HepG2 (cell line): ENCODE results near the gene WRAP73. TPM values are rescaled to one million over a fixed set of nuclear protein-coding genes. Genes with fewer than 3 reads are reported as not detected.
"Not testable (repeated sequence)": the region's sequence is repeated elsewhere in the genome, so short reads cannot be mapped to it uniquely, and the experiment has no call there.

Experiments used
- ATAC-seq: fragments of 200-7000 bp; cut with Tn5 transposase; 3 replicates; pipeline ENCODE4 v1.9.1; 2020; ENCODE audit warnings: mild to moderate bottlenecking, moderate library complexity
- BruUV-seq: library from RNA; stranded (reverse); fragments of 400-500 nt; replicated peaks from 2 replicates; lab custom pipeline; 2021; lab: Mats Ljungman, UMichigan
- CTCF ChIA-PET: fragments of 300-600 bp; formaldehyde crosslinking; extraction: SDS; loops from one replicate; lab custom pipeline; 2021; ENCODE audit warnings: low total read pairs, inconsistent platforms, low intra/inter-chr PET ratio; lab: Yijun Ruan, JAX
- POLR2A ChIA-PET: fragments of 350-600 bp; sonication (Branson Sonifier 250); formaldehyde crosslinking; loops from one replicate; lab custom pipeline; 2020; ENCODE audit warnings: antibody characterized with exemption, inconsistent platforms; lab: Yijun Ruan, JAX
- DNase-seq: peaks from one replicate; pipeline ENCODE4 v3.0.0-alpha.2; 2015; ENCODE audit warnings: low spot score
- FAIRE-seq: peaks from 3 replicates; lab custom pipeline; 2011; peaks lifted over from hg19 to GRCh38; lab: Jason Lieb, UNC
- H2AFZ ChIP-seq: one replicate; pipeline ENCODE4 v1.6.1; 2011; ENCODE audit warnings: low read length, inconsistent platforms
- H3K27ac ChIP-seq: fragments of 300-600 bp; 3 replicates; pipeline ENCODE4 v1.8.0; 2011; ENCODE audit warnings: mixed run types, mild to moderate bottlenecking, mixed read lengths, low read length, inconsistent platforms; ENCODE audit not compliant: insufficient read depth; ENCODE audit errors: extremely low read length
- H3K27me3 ChIP-seq, 2 experiments: fragments of 200-600 bp in 1 of 2; 2 replicates in 1 of 2; 3 replicates in 1 of 2; pipeline versions ENCODE4 v1.6.0 to v1.8.0; 2011; ENCODE audit warnings: low read length in 2 of 2, mild to moderate bottlenecking in 2 of 2, moderate library complexity in 2 of 2, inconsistent platforms in 1 of 2; ENCODE audit not compliant: insufficient read depth in 2 of 2, control insufficient read depth in 1 of 2
- H3K36me3 ChIP-seq, 2 experiments: fragments of 200-600 bp in 1 of 2; replicated peaks in 1 of 2; 2 replicates in 1 of 2; 3 replicates in 1 of 2; pipeline versions ENCODE4 v1.5.1 to v1.8.0; 2011; ENCODE audit warnings: low read length in 2 of 2, inconsistent platforms in 1 of 2; ENCODE audit not compliant: insufficient read depth in 2 of 2, control insufficient read depth in 1 of 2
- H3K4me1 ChIP-seq: 2 replicates; pipeline ENCODE4 v1.5.1; 2012; ENCODE audit warnings: low read length, inconsistent platforms; ENCODE audit not compliant: insufficient read depth
- H3K4me2 ChIP-seq: 2 replicates; pipeline ENCODE4 v1.6.0; 2011; ENCODE audit warnings: low read depth, low read length, inconsistent platforms
- H3K4me3 ChIP-seq, 3 experiments: fragments of 200-600 bp in 1 of 3; sonication (generic), shearing (Covaris generic) in 1 of 3; replicated peaks in 1 of 3; 2 replicates each; pipeline ENCODE4 v1.5.1; 2011 to 2016; ENCODE audit warnings: low read length in 3 of 3, inconsistent platforms in 2 of 3, low read depth in 2 of 3, mild to moderate bottlenecking in 2 of 3, control low read depth in 1 of 3, mixed read lengths in 1 of 3; ENCODE audit not compliant: insufficient read depth in 1 of 3
- H3K79me2 ChIP-seq: one replicate; pipeline ENCODE4 v1.6.1; 2011; ENCODE audit warnings: low read length, inconsistent platforms; ENCODE audit not compliant: insufficient read depth
- H3K9ac ChIP-seq: 2 replicates; pipeline ENCODE4 v1.6.0; 2011; ENCODE audit warnings: mild to moderate bottlenecking, low read depth, low read length, inconsistent platforms; ENCODE audit not compliant: insufficient read depth
- H3K9me3 ChIP-seq: 2 replicates; pipeline ENCODE4 v1.5.1; 2012; ENCODE audit warnings: mild to moderate bottlenecking, low read length
- H4K20me1 ChIP-seq: 2 replicates; pipeline ENCODE4 v1.6.0; 2011; ENCODE audit warnings: inconsistent platforms, mild to moderate bottlenecking, low read length, moderate library complexity; ENCODE audit not compliant: insufficient read depth
- ARNT ChIP-seq: fragments of 450-650 bp; IDR thresholded peaks from 2 replicates; pipeline ENCODE4 v1.6.1; 2017
- CREB1 ChIP-seq, 2 experiments: fragments of 450-650 bp in 1 of 2; IDR thresholded peaks; 2 replicates each; pipeline ENCODE4 v1.6.1; 2016 to 2017; ENCODE audit warnings: control low read depth in 1 of 2, mild to moderate bottlenecking in 1 of 2, missing compliant biosample characterization in 1 of 2, missing genetic modification characterization in 1 of 2
- MNT ChIP-seq: fragments of 450-650 bp; IDR thresholded peaks from 2 replicates; pipeline ENCODE4 v1.6.1; 2016
- TP53 ChIP-seq: sonication (generic); formaldehyde crosslinking; conservative IDR thresholded peaks from 2 replicates; pipeline ENCODE4 v1.4.0; 2020; ENCODE audit warnings: missing genetic modification reagents
- ZFP37 ChIP-seq: sonication (generic); formaldehyde crosslinking; IDR thresholded peaks from 2 replicates; pipeline ENCODE4 v1.4.0; 2020; ENCODE audit warnings: missing genetic modification reagents, borderline replicate concordance
- ZNF296 ChIP-seq: sonication (generic); formaldehyde crosslinking; conservative IDR thresholded peaks from 2 replicates; pipeline ENCODE4 v1.5.0; 2020; ENCODE audit warnings: mild to moderate bottlenecking, missing genetic modification reagents
- WGBS: methylation state at CpG from one replicate; pipeline ENCODE4 v1.1.6; 2017; ENCODE audit warnings: low lambda C conversion rate; 5-methylcytosine and 5-hydroxymethylcytosine counted together
- in situ Hi-C: cut with HindIII; loops from 2 replicates; pipeline ENCODE4 v1.10.0; 2017; ENCODE audit warnings: low pct_unique_long_range_greater_than_20kb; ENCODE audit not compliant: extremely low pct_ligation_motif_present
- intact Hi-C: fragments of 100-400 bp; cut with micrococcal nuclease; formaldehyde crosslinking; loops from one replicate; pipeline ENCODE4 v1.10.0; 2022; ENCODE audit not compliant: unreplicated experiment
- polyA plus RNA-seq, 8 experiments: library from polyadenylated mRNA; depleted of rRNA in 3 of 8; stranded (reverse) in 7 of 8; unstranded in 1 of 8; fragments of >200 nt; fragmentation: Illumina TruSeq in 4 of 8; extraction: Trizol in 4 of 8; gene quantifications; 2 replicates each; pipeline versions ENCODE4 v1.2.1 to v1.2.3, GENCODE V29; 2011 to 2016; ENCODE audit warnings: low read depth in 4 of 8, missing spikeins in 1 of 8, mixed read lengths in 1 of 8; ENCODE audit not compliant: insufficient read depth in 1 of 8
- total RNA-seq, 5 experiments: library from RNA; depleted of rRNA; stranded (reverse); fragments of >200 nt; fragmentation: Illumina TruSeq; extraction: Trizol; gene quantifications; 2 replicates each; pipeline ENCODE4 v1.2.3, GENCODE V29; 2016; ENCODE audit warnings: low read depth in 1 of 5

The WRAP73 gene
- total and polyA plus RNA-seq, 2 of the 13 experiments (the other 11 are each of a cell fraction or from before 2014, with no cell fraction given): 18.1 to 40.4 TPM

GRCh38 chr1:3584915-3585314 lies 65.0 kb downstream of the WRAP73 start:
- no TSS peak for BruUV-seq
- H3K9me3 ChIP-seq: no peaks in the 10 kb centered on the region
- CTCF ChIA-PET: no interaction called here
- no peaks in the 10 kb centered on the region for H3K79me2 ChIP-seq
- H2AFZ ChIP-seq: no peak overlapping the region
- FAIRE-seq (no peak), DNase-seq (no peak), ATAC-seq (no peak)
- POLR2A ChIA-PET: no interaction called here
- in situ Hi-C loops: no loop called here
- H3K27me3 ChIP-seq: peaks cover 6 to 35% of the 10 kb centered on the region in 2 experiments
- TF ChIP-seq ZNF296 (CRISPR knock-in tag) (no peak), TP53 (no peak), CREB1 (IDR thresholded peaks at IDR 0.05) (peak; percentile 26; the same call in 1 of the 2 replicates), CREB1 (CRISPR knock-in tag; IDR thresholded peaks at IDR 0.05) (no peak), ZFP37 (CRISPR knock-in tag) (no peak), MNT (peak; percentile 99), ARNT (no peak)
- no peaks in the 10 kb centered on the region for H3K36me3 ChIP-seq
- WGBS: 34% methylated on average over 7 of the region's 7 CpGs
- H3K9ac ChIP-seq: no peak overlapping the region
- no peaks in the 10 kb centered on the region; the same call in 1 of the 2 replicates for H4K20me1 ChIP-seq
- H3K27ac ChIP-seq: no peak overlapping the region
- no peak overlapping the region for H3K4me2 ChIP-seq
- peaks cover 16% of the 10 kb centered on the region for H3K4me1 ChIP-seq
- no peak overlapping the region for H3K4me3 ChIP-seq
- intact Hi-C loops: no loop called here

DNA sequence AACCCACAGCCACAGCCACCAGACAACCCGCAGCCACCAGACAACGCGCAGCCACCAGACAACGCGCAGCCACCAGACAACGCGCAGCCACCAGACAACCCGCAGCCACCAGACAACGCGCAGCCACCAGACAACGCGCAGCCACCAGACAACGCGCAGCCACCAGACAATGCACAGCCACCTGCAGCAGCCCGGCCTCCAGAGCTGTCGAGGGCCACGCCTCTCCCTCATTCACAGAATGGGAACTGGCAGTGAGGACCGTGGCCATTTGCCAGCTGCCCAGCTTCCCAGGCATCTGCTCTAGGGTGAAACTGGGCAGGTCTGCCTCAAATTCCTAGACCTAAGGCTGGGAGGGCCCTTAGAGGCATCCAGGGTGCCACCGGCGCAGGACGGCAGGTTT lies 66.2 kb downstream of the WRAP73 start:
- H3K79me2 ChIP-seq, H3K4me3 ChIP-seq, H3K9ac ChIP-seq, POLR2A ChIA-PET, DNase-seq, CTCF ChIA-PET, H4K20me1 ChIP-seq, H2AFZ ChIP-seq, intact Hi-C loops, BruUV-seq, H3K27ac ChIP-seq, H3K4me1 ChIP-seq, FAIRE-seq, H3K4me2 ChIP-seq, in situ Hi-C loops, H3K9me3 ChIP-seq, ATAC-seq, H3K36me3 ChIP-seq: not testable (repeated sequence)
- WGBS: 55% methylated on average over 8 of the region's 21 CpGs
- H3K27me3 ChIP-seq: peaks cover 11 to 35% of the 10 kb centered on the region in 2 experiments; a peak in 4 of 5 replicates
